GM21367 (cell line): ENCODE results near the gene TSR3.

ENCODE experiments used
- ATAC-seq: cut with Tn5 transposase; IDR thresholded peaks from one replicate; pipeline ENCODE4 v1.9.1; 2021; ENCODE audit not compliant: unreplicated experiment

TSR3 gene

GRCh38 chr16:1355591-1355990, 3.9 kb upstream of the TSR3 start:
- ATAC-seq: no peak

DNA sequence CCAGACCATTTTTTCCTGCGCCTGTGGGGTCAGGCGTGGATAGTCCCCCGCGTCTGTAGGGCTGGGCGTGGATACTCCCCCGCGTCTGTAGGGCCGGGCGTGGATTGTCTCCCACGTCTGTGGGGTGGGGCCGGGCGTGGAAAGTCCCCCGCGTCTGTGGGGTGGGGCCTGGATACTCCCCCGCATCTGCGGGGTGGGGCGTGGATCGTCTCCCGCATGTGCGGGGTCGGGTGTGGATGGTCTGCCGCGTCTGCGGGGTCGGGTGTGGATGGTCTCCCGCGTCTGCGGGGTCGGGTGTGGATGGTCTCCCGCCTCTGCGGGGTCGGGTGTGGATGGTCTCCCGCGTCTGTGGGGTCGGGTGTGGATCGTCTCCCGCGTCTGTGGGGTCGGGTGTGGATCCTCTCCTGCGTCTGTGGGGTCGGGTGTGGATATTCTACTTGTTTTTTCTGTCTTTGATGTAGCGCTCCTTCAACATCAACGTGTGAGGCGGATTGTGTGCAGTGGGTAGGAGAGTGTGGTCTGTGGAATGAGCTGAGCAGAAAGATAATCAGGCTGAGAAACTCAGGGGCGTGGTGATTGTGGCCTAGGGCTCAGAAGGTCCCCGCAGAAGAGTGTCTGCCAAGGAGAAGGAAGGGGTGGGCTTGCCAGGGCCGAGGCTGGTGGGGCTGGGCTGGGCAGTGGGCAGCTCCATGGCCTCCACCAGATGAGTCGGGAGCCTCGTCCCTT, 3.3 kb upstream of the TSR3 start:
- ATAC-seq: no peak

- no peak for ATAC-seq
Observed at GRCh38 chr16:1351215-1351581, 480 bp downstream of the TSR3 start.

DNA sequence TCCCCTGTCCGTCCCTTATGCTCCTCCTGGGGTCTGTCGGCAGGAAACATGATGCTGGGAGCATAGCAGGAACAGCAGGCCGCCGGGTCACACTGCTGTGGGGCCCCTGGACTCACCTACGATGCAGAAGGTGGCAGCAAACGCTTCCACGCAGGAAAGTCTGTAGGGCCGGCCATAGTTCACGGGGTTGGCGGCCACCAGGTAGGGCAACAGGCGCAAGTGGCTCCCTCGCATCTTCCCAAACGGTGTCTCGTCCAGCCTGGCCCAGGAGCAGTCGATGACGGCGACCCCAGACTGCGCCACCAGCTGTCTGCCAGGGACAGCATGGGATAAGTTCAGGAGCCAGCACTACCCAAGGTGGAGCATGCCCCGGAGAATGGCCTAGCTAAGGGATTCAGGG, 987 bp downstream of the TSR3 start:
- no peak for ATAC-seq

- no peak for ATAC-seq
Observed at GRCh38 chr16:1349951-1350350, 1.7 kb downstream of the TSR3 start.

DNA sequence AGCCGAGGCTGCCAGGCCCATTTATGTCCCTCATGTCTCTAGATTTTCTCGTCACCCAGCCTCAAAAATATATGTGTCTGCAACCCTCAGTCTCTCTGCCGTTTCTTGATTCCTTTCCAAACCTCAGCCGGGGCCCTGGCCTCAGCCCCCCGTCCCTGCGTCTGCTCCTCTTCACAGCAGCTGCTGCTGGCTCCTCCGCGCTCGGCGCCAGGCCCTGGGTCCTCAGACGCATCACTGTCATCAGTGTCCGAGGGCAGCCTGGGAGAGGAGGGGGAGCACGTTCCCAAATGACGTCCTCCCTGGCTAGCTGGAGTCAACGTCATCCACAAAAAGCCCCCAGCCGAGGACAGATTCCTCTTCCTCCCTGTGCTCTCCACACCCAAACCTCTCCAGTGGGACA, 2.3 kb downstream of the TSR3 start:
- ATAC-seq: no peak

DNA sequence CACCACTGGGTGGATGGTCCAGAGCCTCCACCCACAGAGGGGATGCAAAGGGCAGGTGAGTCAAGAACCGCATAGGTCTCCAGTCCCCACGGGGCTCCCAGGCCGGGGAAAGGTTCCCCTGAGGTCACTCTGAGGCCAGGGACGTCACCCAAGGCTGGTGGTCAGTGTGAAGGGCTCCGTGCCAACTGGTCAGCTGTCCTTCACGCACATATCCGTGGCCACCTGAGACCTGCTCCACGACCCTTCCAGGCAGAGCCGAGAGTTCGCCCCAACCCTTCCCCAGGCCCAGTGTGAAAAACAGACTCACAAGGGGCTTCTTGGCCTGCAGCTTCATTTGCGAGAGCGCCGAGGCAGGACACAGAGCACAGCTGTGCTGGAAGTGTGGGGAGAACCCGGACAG, 2.8 kb downstream of the TSR3 start:
- ATAC-seq: no peak

DNA sequence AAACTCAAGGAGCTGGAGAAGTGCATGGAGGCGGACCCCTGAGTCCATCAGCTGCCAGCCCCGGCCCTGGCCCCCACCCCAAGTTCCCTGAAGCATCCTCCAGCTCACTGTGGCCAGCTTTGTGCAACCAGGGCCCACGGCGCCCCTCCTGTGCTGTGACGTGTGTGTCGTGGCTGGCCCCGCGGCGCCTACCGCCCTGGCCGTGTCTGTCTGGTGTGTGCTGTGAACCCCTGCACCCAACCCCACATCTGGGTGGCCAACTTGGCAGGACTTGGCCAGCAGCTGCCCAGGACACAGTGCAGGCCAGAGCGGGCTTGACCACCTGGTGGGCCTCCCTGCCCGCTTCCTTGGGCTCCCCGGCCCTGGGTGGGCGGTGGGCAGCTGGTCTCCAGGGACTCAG, 3.2 kb downstream of the TSR3 start:
- no peak for ATAC-seq

DNA sequence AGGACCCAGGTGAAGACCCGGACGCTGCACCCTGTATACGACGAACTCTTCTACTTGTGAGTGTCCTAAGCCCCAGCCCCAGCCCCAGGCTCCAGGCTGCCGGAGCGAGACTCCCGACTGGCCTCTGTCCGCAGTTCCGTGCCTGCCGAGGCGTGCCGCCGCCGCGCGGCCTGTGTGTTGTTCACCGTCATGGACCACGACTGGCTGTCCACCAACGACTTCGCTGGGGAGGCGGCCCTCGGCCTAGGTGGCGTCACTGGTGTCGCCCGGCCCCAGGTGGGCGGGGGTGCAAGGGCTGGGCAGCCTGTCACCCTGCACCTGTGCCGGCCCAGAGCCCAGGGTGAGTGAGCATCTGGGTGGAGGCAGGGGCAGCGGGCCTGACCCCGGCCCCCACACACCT, 3.7 kb downstream of the TSR3 start:
- no peak for ATAC-seq

DNA sequence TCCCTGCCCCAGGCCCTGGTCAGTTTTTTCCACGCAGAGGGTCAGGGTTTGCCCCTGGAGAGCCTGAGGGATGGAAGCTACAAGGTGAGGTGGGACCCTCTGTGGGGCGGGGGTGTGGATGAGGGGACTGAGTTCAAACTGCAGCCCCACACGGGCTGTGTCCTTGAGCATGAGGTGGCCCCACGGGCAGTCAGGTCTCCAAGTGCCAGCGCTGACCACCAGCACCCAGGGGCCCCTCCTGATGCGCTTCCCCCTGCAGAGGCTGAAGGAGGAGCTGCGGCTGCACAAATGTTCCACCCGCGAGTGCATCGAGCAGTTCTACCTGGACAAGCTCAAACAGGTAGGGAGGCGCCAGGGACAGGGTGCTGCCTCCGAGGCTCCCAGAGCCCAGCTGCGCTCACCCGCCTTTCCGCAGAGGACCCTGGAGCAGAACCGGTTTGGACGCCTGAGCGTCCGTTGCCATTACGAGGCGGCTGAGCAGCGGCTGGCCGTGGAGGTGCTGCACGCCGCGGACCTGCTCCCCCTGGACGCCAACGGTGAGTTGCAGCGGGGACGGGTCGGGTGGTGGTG, 4.3 kb downstream of the TSR3 start:
- ATAC-seq: no peak

GRCh38 chr16:1346422-1347285, 5.0 kb downstream of the TSR3 start:
- ATAC-seq: no peak

DNA sequence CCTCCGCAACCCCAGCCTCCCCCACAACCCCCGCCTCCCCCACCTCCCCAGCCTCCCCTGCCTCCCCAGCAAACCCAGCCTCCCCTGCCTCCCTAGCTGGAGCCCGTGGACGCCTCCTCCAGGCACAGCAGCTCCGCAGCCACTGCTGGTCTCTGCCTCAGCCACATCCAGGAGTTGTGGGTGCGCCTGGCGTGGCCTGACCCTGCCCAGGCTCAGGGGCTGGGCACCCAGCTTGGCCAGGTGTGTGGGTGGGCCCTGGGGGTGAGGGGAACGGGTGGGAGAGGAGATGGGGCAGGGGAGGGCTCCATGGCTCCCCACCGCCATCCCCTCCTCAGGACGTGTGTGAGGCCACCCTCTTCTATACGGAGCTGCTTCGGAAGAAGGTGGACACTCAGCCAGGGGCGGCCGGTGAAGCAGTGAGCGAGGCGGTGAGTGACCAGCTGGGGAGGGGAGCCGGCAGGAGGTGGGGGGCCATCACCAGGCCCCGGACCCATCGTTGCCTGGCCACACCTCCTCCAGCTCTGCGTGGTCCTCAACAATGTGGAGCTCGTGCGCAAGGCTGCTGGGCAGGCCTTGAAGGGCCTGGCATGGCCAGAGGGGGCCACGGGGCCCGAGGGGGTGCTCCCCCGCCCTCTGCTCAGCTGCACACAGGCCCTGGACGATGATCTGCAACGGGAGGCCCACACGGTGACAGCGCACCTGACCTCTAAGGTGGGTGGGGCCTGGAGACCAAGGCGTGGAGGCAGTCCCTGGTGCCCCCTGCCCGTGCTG, 5.8 kb downstream of the TSR3 start:
- ATAC-seq: no peak

- ATAC-seq: no peak
Observed at GRCh38 chr16:1345087-1345486, 6.6 kb downstream of the TSR3 start.

DNA sequence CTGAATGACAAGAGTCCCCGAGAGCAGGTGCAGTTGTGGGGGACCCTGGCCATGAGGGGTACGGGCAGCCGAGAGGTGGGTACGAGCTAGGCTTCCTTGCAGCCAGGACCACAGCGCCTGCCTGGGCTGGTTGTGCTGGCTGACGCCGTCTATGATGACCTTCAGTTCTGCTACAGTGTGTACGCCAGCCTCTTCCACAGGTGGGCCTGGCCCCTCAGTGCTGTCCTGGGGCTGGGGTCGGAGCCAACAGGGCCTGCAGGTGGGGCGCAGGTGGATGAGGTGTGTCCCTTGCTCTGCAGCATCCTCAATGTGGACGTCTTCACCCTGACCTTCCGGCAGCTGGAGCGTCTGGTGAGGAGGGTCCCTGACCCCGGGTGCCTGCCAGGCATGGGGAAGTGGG, 7.2 kb downstream of the TSR3 start:
- no peak for ATAC-seq

DNA sequence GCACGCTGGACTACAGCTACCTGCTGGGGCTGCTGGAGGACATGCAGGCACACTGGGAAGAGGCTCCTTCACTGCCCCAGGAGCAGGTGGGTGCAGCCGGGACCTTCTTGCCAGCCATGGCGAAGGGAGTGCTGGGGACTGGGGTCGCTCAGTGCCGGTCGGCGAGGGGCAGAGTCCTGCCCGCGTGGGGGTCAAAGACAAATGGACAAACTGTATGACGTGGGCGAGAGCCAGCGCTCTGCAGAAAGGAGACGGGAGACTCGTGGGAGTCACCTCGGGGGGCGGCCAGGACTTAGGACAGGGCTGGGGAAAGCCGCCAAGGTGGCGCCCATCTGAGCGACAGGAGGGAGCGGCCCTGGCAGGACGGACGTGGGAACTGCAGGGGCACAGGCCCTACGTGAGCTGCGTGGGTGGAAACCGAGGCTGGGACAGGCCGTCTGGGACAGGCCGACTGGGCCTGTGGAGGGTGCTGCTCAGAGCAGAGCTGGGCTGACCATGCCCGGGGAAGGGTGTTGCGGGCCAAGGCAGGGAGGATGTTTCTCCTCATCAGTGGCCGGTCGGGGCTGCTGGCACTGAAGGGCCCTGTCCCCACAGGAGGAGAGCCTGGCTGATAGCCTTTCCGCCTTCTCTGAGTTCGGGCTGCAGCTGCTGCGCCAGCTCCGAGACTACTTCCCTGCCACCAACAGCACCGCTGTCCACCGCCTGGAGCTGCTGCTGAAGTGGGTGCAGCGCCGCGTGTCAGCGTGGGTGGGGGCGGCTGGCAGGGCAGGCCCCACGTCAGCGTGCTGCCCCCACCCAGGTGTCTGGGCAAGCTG, 8.0 kb downstream of the TSR3 start:
- ATAC-seq: no peak

DNA sequence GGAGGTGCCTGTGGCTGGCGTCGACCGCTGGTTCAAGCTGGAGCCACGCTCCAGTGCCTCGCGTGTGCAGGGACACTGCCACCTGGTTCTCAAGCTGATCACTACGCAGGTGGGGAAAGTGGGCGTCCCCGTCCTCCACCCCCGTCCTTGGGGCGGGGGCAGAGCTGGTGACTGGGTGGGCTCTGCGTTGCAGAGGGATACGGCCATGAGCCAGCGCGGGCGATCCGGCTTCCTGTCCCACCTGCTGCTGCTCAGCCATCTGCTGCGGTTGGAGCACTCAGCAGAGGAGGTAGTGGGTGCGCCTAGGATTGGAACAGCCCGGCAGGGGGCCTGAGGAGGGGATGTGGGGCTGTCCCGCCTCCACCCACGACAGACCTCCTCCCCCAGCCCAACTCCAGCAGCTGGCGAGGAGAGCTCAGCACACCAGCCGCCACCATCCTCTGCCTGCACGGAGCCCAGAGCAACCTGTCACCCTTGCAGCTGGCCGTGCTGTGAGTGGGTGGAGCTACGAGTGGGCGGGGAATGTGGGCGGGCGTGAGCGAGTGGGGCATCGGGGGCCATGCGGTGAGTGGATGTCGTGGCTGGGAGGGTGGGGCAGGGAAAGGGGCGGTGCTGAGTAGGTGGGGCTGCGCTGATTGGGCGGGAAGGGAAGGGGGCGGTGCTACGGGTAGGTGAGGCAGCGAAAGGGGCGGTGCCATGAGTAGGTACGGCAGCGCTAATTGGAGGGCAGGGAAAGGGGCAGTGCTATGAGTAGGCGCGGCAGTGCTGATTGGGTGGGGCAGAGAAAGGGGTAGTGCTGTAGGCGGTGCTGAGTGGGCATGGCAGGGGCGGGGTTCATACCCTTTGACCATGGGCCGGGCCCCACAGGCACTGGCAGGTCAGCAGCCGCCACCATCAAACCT, 8.9 kb downstream of the TSR3 start:
- ATAC-seq: peak; percentile 73

DNA sequence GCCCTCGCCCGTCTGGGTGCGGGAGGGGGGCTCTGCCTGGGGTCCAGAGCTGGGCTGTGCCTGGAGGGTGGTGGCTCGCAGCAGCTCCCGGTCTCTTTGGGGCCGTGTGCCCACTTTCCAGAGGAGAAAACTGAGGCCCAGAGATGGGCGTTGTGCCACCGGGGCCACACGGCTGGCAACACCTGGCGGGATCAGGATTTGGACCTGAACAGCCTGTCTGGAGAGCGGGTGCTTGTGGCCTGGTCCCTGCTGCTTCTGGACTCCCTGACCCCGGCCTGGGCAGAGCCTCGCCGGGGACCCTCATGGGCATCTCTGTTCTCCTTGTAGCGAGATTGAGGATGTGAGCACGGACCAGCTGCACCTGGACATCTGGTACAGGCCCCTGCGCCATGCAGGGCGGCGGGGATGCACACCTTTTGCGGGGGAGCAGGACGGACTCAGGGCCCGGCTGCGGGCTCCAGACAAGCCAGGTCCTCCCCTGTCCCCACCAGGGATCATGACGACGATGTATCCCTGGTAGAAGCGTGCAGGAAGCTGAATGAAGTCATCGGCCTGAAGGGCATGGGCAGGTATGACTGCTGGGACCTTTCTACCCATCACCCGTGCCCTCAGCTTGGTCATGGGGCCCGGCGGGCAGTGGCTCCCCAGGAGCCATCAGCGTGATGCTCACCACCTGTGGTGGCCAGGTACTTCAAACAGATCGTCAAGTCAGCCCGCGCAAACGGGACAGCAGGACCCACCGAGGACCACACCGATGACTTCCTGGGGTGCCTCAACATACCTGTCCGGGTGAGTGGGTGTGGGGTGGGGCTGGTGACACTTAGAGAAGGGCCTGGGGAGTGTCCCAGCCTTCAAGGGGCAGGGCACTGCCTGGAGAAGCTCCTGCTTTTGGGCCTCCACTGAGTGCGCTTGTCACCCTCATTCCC, 9.9 kb downstream of the TSR3 start:
- no peak for ATAC-seq

- ATAC-seq: no peak
Observed at GRCh38 chr16:1340730-1341494, 10.8 kb downstream of the TSR3 start.
